ENCODE results near the gene UTP25. TPM values are rescaled to one million over a fixed set of nuclear protein-coding genes. Genes with fewer than 3 reads are reported as not detected.

UTP25 gene, protein sequence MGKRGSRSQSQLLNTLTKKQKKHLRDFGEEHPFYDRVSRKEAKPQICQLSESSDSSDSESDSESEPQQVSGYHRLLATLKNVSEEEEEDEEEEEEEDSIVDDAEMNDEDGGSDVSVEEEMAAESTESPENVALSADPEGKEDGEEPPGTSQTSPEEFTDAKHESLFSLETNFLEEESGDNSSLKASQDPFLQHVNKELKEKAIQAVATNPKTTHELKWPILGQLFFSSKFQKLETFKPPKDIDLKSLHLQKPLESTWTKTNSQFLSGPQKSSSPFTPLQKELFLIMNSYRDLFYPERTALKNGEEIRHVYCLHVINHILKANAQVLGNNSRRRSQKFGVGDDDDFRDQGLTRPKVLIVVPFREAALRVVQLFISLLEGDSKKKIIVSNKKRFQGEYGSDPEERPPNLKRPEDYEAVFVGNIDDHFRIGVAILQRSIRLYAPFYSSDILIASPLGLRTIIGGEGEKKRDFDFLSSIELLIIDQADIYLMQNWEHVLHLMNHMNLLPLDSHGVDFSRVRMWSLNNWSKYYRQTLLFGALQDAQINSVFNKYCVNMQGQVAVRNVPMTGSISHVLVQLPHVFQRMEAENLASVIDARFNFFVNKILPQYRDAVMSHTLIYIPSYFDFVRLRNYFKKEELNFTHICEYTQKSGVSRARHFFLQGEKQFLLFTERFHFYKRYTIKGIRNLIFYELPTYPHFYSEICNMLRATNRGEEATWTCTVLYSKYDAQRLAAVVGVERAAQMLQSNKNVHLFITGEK
- total RNA-seq (2014; rRNA removed; shearing (Covaris generic)) (12.2 and 16.8 TPM in 2 replicates), polyA plus RNA-seq (2016; fragmentation: Nextera tagmentation; extraction: Ambion mirVana) (9.5 TPM in 2 replicates)

DNA sequence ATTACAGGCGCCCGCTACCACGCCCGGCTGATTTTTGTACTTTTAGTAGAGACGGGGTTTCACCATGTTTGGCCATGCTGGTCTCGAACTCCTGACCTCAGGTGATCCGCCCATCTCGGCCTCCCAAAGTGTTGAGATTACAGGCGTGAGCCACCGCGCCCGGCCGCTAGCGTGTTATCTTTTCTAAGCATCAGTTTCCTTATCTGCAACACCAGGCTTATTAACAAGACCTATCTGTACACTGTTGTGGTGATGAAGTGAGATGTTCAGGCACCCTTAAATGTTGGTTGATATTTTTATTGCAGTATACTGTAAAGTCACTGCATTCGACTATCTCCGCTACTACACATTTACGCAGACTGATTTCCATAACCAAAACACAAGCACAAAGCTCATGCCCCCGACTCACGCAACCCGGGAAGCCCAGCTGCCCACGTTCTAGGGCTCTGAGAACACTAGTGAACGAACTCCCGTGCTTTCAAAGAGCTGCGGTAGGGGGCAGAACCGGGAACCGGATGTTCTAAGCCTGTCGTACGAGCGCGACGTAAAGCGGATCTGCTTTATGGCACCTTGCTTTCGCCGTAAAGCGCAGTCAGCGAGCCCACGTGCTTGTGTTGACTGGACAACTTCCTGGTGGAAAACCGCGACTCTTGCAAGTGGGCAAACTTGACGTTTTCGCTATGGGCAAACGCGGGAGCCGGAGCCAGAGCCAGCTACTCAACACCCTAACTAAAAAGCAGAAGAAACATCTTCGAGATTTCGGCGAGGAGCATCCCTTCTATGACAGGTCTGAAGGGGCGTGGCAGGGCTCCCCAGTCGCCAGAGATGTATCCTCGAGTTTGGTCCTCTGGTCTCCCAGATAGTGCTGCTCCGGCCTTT, at the start of gene UTP25:
TSS of gene UTP25 (plus strand) at position 589 of the 879 bp plus-strand sequence. CDS start at position 681, 92 bp downstream.
- H4K20me1 ChIP-seq (ENCODE audit: insufficient read depth): no peaks in the 10 kb centered on the region
- peaks cover 16% of the 10 kb centered on the region; the same call in 1 of the 2 replicates for H3K36me3 ChIP-seq (ENCODE audit: low read depth)

GRCh38 chr1:209778102-209778501, 49.7 kb upstream of the UTP25 start:
- no peak for DNase-seq
- Histone ChIP-seq H3K9me2 (ENCODE audit: insufficient read depth) (no peaks in the 10 kb centered on the region), H2AFZ (no peak overlapping the region), H3K27me3 (replicated peaks; ENCODE audit: insufficient read depth) (no peaks in the 10 kb centered on the region), H3K9me3 (ENCODE audit: low read depth) (no peaks in the 10 kb centered on the region), H3K4me3 (no peak overlapping the region), H3K4me2 (ENCODE audit: unreplicated experiment) (no peak overlapping the region), H3K27ac (no peak overlapping the region), H3K9ac (no peak overlapping the region), H3F3A (ENCODE audit: insufficient read depth) (no peaks in the 10 kb centered on the region), H3K36me3 (ENCODE audit: low read depth) (no peaks in the 10 kb centered on the region), H3K4me1 (ENCODE audit: insufficient read depth) (no peaks in the 10 kb centered on the region), H3K79me2 (ENCODE audit: insufficient read depth) (peaks cover 8% of the 10 kb centered on the region), H4K20me1 (ENCODE audit: insufficient read depth) (no peaks in the 10 kb centered on the region)
- TF ChIP-seq EZH2phosphoT487 (IDR thresholded peaks at IDR 0.05; ENCODE audit: insufficient read depth, low read depth) (no peak), EZH2 (IDR thresholded peaks at IDR 0.05; ENCODE audit: insufficient read depth, poor library complexity, severe bottlenecking) (no peak)
- 100% methylated on average over 1 of the region's 1 CpG for WGBS, 2 experiments (ENCODE audit: low coverage in 1 of 2, low lambda C conversion rate in 2 of 2, missing lambda C conversion rate in 2 of 2)
- in situ Hi-C loops (cut with MboI): no loop called here

More for the DNA sequence above, at the start of gene UTP25:
- Histone ChIP-seq H3K4me2 (ENCODE audit: unreplicated experiment) (peak within 1 kb of the TSS; percentile 78), H3K9ac (peak within 1 kb of the TSS; percentile 82), H3K9me3 (ENCODE audit: low read depth) (no peaks in the 10 kb centered on the region), H3K4me3 (peak within 1 kb of the TSS; percentile 77), H3F3A (ENCODE audit: insufficient read depth) (peaks cover 46% of the 10 kb centered on the region), H3K27ac (peak within 1 kb of the TSS; percentile 81), H3K27me3 (replicated peaks; ENCODE audit: insufficient read depth) (no peaks in the 10 kb centered on the region), H3K4me1 (ENCODE audit: insufficient read depth) (peaks cover 49% of the 10 kb centered on the region), H3K79me2 (ENCODE audit: insufficient read depth) (peaks cover 32% of the 10 kb centered on the region), H2AFZ (peak within 1 kb of the TSS; percentile 94), H3K9me2 (ENCODE audit: insufficient read depth) (no peaks in the 10 kb centered on the region)
- DNase-seq: peak; percentile 99
- in situ Hi-C loops (cut with MboI): no loop called here
- no peak for TF ChIP-seq EZH2phosphoT487 (IDR thresholded peaks at IDR 0.05; ENCODE audit: insufficient read depth, low read depth)
- TF ChIP-seq EZH2 (IDR thresholded peaks at IDR 0.05; ENCODE audit: insufficient read depth, poor library complexity, severe bottlenecking): no peak
- 20 to 21% methylated on average over 51 of the region's 51 CpGs for WGBS, 2 experiments (ENCODE audit: low coverage in 1 of 2, low lambda C conversion rate in 2 of 2, missing lambda C conversion rate in 2 of 2)

DNA sequence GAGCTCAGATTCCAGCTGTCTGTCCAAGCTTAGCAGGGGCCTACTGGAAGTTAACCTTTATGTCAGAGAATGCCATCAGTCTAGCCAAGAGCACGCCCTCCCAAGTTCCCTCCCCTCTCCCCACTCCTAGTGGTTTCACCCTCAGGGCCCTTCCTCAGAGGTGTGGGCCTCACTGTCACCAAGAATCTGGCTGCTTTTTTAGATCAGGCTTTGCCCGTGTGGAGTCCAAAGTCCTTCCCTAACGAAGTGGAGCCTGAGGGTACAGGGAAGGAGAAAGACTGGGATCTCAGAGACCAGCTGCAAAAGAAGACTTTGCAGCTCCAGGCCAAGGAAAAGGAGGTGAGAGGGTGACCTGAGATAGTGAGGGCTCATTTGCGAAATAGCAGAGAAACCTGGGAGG, 47.5 kb upstream of the UTP25 start:
- H3K4me3 ChIP-seq: no peak overlapping the region
- H4K20me1 ChIP-seq (ENCODE audit: insufficient read depth): no peaks in the 10 kb centered on the region
- H3K9me2 ChIP-seq (ENCODE audit: insufficient read depth): 0 out of 2 replicates have a peak, but pooled peaks cover 1% of the 10 kb centered on the region
- H3K4me2 ChIP-seq (ENCODE audit: unreplicated experiment): no peak overlapping the region
- H3K4me1 ChIP-seq (ENCODE audit: insufficient read depth): peaks cover 9% of the 10 kb centered on the region; the same call in 1 of the 2 replicates
- in situ Hi-C loops (cut with MboI): no loop called here
- 89 to 90% methylated on average over 4 of the region's 4 CpGs for WGBS, 2 experiments (ENCODE audit: low coverage in 1 of 2, low lambda C conversion rate in 2 of 2, missing lambda C conversion rate in 2 of 2)
- no peak overlapping the region for H2AFZ ChIP-seq
- H3K36me3 ChIP-seq (ENCODE audit: low read depth): no peaks in the 10 kb centered on the region
- peaks cover 18% of the 10 kb centered on the region for H3K79me2 ChIP-seq (ENCODE audit: insufficient read depth)
- no peak overlapping the region for H3K9ac ChIP-seq
- H3K9me3 ChIP-seq (ENCODE audit: low read depth): no peaks in the 10 kb centered on the region
- H3K27ac ChIP-seq: no peak overlapping the region
- TF ChIP-seq EZH2phosphoT487 (IDR thresholded peaks at IDR 0.05; ENCODE audit: insufficient read depth, low read depth) (no peak), EZH2 (IDR thresholded peaks at IDR 0.05; ENCODE audit: insufficient read depth, poor library complexity, severe bottlenecking) (no peak)
- H3K27me3 ChIP-seq (replicated peaks; ENCODE audit: insufficient read depth): no peaks in the 10 kb centered on the region
- no peak for DNase-seq
- no peaks in the 10 kb centered on the region for H3F3A ChIP-seq (ENCODE audit: insufficient read depth)
